Medulla oblongata (tissue), 1 donor: ENCODE measurements around the gene DNAJC4.

ENCODE experiments used
- DNase-seq: peaks from one replicate; pipeline ENCODE4 v3.0.0-alpha.2; 2015; ENCODE audit errors: extremely low spot score

The DNAJC4 gene

GRCh38 chr11:64229090-64229743 lies 1.1 kb upstream of the DNAJC4 start:
- DNase-seq, result no peak

- no peak for DNase-seq
Measured at GRCh38 chr11:64229744-64230170, 591 bp upstream of the DNAJC4 start.

DNA sequence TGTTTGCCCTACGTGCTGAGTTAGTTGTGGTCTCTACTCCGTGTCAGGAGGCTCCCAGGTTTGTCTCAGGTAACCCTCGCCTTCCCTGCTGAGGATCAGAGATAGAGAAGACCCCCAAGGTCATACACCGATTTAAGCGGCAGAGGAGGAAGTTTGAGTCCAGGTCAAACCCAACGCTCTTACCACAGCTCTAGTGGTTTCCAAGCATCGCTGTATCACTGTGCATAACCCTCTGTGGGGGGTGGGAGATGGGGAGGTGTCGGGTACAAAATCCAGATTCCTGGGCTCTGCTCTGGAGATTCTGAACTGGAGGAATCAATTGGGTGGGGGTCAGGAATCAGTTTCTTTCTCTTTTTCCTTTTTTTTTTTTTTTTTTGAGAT lies 627 bp downstream of the DNAJC4 start:
- no peak for DNase-seq

DNA sequence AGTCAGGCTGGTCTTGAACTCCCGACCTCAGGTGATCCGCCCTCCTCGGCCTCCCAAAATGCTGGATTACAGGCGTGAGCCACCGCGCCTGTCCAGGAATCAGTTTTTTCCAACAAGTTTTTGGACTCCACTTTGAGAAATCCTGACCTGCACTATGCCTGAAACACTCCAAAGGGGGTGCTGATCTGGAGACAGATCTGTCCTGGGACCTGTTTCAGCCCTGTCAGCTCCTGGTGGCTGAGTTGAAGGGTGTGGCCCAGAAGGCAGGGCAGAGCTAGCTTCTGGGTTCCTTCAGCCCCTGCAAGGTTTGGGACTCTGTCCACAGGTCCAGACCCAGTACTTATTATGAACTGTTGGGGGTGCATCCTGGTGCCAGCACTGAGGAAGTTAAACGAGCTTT lies 1.2 kb downstream of the DNAJC4 start:
- no peak for DNase-seq

GRCh38 chr11:64232182-64232966 lies 2.0 kb downstream of the DNAJC4 start:
- DNase-seq, result no peak

- DNase-seq, result no peak
Measured at GRCh38 chr11:64232967-64233315, 2.6 kb downstream of the DNAJC4 start.

DNA sequence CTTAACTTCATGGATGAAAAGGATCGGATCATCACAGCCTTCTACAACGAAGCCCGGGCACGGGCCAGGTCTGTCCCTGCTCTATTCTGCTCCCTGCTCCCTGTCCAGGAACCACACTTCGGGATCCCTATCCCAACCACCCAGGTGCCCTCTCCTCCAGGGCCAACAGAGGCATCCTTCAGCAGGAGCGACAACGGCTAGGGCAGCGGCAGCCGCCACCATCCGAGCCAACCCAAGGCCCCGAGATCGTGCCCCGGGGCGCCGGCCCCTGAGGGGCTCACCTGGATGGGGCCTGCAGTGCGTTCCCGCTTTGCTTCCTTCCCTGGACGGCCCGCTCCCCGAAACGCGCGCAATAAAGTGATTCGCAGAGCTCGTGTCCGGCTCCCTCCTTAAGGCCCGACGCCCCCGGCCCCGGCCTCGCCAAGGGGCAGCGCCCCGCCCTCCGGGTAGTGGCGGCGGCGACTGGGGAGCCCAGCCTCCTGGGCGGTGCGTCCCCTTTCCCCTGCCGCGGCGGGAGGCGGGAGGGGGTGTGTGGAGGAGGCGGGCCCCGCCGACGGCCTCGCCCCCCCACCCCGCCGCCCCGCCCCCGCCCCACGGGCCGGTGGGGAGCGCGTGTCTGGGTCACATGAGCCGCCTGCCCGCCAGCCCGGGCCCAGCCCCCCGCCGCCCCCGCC lies 3.7 kb downstream of the DNAJC4 start, which contains the start of gene VEGFB:
Gene VEGFB, plus strand, starts transcription at position 672 of the 674 bp plus-strand sequence. CDS start 250 bp downstream, outside the sequence.
- DNase-seq, result peak; percentile 82

DNA sequence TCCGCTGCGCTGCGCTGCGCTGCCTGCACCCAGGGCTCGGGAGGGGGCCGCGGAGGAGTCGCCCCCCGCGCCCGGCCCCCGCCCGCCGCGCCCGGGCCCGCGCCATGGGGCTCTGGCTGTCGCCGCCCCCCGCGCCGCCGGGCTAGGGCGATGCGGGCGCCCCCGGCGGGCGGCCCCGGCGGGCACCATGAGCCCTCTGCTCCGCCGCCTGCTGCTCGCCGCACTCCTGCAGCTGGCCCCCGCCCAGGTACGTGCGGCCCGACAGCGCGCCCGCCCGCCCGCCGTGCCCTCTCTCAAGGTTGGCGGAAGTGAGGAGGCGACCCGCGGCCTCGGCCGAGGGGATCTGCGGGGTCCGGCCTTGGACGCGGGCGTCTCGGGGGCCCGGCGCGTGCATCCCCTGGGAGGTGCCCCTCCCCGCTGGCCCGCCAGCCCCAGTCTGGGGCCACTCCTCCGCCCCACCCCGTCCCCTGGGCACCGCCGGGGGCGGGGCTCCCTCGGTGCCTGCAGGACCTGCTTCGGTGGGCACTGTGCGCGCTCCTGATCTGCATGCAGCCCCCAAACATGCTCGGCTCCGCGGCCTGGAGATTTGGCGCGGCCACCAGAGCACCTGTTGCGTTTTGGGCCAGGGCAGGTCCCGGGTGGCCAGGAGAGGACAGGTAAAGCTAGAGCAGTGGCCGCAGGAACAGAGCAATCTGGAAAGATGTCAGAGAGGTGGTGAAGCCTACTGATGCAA lies 4.5 kb downstream of the DNAJC4 start:
- peak; percentile 48 for DNase-seq

DNA sequence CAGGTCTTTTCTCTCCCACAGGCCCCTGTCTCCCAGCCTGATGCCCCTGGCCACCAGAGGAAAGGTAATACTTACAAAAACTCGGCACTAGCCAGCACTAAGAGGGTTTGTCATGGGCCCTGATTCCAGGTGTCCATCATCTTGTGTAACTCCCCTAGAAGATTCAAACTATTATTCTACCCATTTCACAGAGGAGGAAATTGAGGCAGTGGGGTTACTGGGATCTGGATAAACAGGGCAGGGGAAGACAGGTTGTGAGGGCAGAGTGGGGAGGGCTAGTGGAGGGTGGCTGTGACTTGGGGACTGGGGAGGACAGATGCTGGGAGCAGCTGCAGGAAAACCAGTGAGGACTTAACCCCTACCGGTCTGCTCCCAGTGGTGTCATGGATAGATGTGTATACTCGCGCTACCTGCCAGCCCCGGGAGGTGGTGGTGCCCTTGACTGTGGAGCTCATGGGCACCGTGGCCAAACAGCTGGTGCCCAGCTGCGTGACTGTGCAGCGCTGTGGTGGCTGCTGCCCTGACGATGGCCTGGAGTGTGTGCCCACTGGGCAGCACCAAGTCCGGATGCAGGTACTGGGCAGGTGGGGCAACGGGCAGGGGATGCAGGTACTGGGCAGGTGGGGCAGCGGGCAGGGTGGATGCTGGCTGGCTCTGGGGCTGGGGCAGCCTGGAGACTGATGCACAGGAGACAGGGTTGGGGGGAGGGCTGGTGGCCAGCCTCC lies 5.3 kb downstream of the DNAJC4 start:
- DNase-seq, result no peak

DNA sequence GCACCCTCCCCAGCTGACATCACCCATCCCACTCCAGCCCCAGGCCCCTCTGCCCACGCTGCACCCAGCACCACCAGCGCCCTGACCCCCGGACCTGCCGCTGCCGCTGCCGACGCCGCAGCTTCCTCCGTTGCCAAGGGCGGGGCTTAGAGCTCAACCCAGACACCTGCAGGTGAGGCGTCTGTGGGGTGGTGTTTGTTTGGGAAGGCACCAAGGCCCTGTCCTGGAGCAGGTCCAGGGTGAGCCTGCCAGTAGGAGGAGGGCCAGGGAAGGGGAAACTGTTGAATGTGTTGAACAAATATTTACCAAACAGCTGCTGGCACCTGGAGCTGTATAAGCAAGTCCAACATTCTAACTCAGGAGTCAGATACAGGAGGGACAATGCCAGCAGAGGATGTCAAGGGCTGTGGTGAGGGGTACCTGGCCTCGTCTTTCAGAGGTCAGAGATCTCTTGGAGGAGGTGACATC lies 7.2 kb downstream of the DNAJC4 start:
- no peak for DNase-seq

GRCh38 chr11:64238076-64238475 lies 7.7 kb downstream of the DNAJC4 start:
- no peak for DNase-seq

DNA sequence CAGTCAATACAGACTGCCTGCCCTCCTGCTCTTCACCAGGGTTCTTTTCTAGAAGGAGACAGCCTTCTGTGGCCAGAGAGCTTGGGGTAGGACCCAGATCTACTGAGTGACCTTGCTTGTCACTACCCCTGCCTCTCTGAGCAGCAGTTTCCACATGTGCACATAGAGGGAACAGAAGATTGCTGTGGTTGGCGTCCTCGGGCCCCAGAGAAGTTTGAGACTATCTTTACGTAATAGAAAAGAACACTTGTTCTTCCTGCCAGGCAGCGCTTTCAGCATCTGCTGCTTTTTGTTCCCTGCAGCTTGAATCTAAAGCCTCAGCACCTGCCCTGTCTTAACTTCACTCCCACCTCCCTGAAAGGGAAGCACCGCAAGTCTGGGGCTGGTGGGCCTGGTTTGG lies 8.7 kb downstream of the DNAJC4 start:
- DNase-seq, result no peak

DNA sequence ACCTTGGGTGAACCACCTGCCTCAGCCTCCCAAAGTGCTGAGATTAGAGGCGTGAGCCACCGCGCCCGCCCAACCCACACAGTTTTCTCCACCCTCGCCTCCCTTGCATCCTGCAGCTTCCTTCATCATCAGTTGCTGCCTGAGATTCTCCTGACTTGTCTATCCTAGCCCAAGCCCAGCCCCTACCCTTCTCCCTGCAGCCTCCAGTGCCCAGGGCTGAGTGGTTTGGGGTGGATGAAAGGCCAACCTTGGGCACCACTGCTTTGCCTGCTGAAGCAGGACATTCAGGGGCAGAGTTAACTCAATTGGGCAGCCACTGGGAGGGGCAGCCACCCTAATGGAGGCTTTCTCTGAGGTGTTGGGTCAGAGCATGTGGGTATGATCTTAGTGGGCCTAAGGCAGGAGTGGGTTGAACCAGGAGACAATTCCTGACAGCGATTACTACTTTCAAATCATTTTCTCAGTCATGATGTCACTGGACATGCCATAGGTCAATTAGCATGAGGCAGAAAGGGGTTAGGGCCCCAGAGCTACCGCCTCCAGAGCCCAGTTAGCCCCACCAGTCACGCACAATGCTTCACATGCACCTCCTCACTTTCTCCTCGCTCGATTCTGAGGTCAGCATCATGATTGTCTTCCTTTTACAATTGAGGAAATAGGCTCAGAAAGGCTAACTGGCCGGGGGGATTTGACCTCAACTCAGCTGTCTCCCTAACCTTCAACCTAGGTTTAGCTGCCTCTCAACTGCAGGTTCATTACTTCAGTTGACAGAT lies 9.5 kb downstream of the DNAJC4 start:
- peak; percentile 82 for DNase-seq

- peak; percentile 98 for DNase-seq
Measured at GRCh38 chr11:64240435-64241240, 10.3 kb downstream of the DNAJC4 start, which contains the start of gene FKBP2. Gene FKBP2 (plus strand): TSS chr11:64241095. CDS start chr11:64242388, 1,293 bp downstream.

- peak; percentile 99 for DNase-seq
Measured at GRCh38 chr11:64241241-64241490, 10.8 kb downstream of the DNAJC4 start.

GRCh38 chr11:64241491-64242374 lies 11.4 kb downstream of the DNAJC4 start:
- DNase-seq, result peak; percentile 25

DNA sequence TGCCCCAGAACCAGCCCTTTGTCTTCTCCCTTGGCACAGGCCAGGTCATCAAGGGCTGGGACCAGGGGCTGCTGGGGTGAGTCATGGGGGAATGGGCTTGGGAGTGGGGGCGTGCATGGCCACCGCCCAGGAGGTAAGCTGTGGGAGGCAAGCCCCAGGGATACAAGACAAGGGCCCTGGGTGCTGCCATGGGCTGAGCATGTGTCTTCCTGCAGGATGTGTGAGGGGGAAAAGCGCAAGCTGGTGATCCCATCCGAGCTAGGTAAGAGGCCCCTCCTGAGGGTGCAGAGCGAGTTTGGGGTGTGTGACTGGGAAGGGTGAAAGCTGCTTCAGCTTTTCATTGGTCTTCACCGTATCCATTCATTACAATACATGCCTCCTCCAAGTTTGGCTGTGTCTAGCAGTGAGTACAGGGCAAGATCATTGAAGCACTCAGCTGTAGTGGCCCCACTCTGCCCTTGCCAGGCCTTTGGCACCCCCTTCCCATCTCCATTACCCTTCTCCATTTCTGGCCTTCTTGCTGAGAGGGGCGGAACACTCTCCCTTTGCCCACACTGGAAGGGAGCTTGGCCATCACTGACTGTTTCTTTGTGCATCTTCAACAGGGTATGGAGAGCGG lies 13.0 kb downstream of the DNAJC4 start:
- DNase-seq, result no peak

GRCh38 chr11:64244107-64244506 lies 13.8 kb downstream of the DNAJC4 start:
- DNase-seq, result no peak
